RWPE2 (cell line): ENCODE results near the gene ZNF428.
A peak's percentile ranks its signal among the peaks of the same experiment; 100 is the strongest.

Experiments used
- ATAC-seq: fragments of 200-7000 bp; cut with Tn5 transposase; 3 replicates; pipeline ENCODE4 v1.9.1; 2021; ENCODE audit warnings: low read depth
- DNase-seq: peaks from one replicate; pipeline ENCODE4 v3.0.0-alpha.2; 2020; ENCODE audit warnings: low spot score
- H3K27ac ChIP-seq: fragments of 450-650 bp; 2 replicates; pipeline ENCODE4 v1.5.1; 2017; ENCODE audit warnings: mild to moderate bottlenecking; ENCODE audit not compliant: poor library complexity, severe bottlenecking
- H3K27me3 ChIP-seq: fragments of 250-450 bp; sonication (Bioruptor Pico); 2 replicates; pipeline ENCODE4 v1.5.1; 2021; ENCODE audit warnings: mild to moderate bottlenecking, moderate library complexity; ENCODE audit not compliant: insufficient read depth, poor library complexity, severe bottlenecking
- H3K36me3 ChIP-seq: fragments of 250-450 bp; sonication (Bioruptor Pico); 2 replicates; pipeline ENCODE4 v1.5.1; 2020; ENCODE audit warnings: low read depth, mild to moderate bottlenecking, moderate library complexity
- H3K4me1 ChIP-seq: fragments of 250-450 bp; sonication (Bioruptor Pico); 2 replicates; pipeline ENCODE4 v1.5.1; 2021; ENCODE audit warnings: mild to moderate bottlenecking, moderate library complexity; ENCODE audit not compliant: insufficient read depth, poor library complexity, severe bottlenecking
- H3K4me3 ChIP-seq: fragments of 250-450 bp; sonication (Bioruptor Pico); 2 replicates; pipeline ENCODE4 v1.5.1; 2021; ENCODE audit warnings: mild to moderate bottlenecking, moderate library complexity; ENCODE audit not compliant: severe bottlenecking
- H3K9me3 ChIP-seq: fragments of 250-450 bp; sonication (Bioruptor Pico); 2 replicates; pipeline ENCODE4 v1.5.1; 2021; ENCODE audit warnings: mild to moderate bottlenecking, moderate library complexity; ENCODE audit not compliant: severe bottlenecking
- TF ChIP-seq, protein P1 (sequence below): fragments of 450-650 bp; IDR thresholded peaks from one replicate; pipeline ENCODE4 v1.5.1; 2017; ENCODE audit warnings: mild to moderate bottlenecking, moderate library complexity; ENCODE audit not compliant: poor library complexity, severe bottlenecking

Gene ZNF428

DNA sequence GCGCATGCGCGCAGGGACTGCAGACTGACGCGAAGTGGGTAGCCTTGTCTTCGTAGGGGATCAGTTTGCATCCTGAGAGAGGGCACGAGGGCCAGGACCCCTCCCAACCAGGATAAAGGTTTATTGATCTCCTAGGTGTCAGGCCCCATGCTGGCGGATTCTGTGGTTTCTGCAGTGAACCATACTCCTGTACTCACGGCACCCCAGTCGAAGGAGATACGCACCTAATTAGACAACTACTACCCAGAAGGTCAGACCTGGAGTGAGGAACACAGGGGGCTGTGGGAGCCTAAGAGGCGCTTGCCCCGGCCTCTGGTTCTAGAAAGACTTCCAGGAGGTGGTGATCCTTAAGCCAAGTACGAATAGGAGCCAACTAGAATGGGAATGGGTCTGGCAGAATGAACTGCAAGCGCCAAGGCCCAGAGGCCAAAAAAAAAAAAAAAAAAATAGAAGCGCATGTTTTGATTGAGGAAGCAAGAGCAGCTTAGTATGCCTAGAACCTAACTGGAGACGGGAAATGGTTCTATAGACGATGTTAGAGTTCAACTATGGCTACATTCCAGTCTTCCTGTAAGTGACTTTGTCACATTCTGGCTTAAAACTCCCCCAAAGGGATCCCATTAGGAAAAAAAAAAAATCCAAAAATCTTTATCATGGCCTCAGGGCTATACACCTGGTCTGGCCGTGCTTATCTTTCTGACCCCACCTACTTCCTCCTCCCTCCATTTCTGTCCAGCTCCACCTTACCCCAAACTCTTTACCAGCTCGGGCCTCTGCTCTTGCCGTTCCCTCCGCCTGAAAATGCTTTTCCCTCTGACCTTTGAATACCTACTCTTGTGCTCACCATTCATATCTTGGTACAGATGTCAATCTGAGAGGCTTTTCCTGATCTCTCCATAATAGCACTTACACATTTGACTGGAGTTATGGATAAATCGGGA, 902 bp upstream of the ZNF428 start:
- H3K36me3 ChIP-seq: no peaks in the 10 kb centered on the region
- H3K4me1 ChIP-seq: no peaks in the 10 kb centered on the region
- H3K27me3 ChIP-seq: no peaks in the 10 kb centered on the region
- no peaks in the 10 kb centered on the region for H3K9me3 ChIP-seq
- no peak for DNase-seq
- peak overlapping the region; percentile 58 for H3K27ac ChIP-seq
- TF ChIP-seq, protein P1, sequence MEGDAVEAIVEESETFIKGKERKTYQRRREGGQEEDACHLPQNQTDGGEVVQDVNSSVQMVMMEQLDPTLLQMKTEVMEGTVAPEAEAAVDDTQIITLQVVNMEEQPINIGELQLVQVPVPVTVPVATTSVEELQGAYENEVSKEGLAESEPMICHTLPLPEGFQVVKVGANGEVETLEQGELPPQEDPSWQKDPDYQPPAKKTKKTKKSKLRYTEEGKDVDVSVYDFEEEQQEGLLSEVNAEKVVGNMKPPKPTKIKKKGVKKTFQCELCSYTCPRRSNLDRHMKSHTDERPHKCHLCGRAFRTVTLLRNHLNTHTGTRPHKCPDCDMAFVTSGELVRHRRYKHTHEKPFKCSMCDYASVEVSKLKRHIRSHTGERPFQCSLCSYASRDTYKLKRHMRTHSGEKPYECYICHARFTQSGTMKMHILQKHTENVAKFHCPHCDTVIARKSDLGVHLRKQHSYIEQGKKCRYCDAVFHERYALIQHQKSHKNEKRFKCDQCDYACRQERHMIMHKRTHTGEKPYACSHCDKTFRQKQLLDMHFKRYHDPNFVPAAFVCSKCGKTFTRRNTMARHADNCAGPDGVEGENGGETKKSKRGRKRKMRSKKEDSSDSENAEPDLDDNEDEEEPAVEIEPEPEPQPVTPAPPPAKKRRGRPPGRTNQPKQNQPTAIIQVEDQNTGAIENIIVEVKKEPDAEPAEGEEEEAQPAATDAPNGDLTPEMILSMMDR: no peak
- ATAC-seq: no peak
- peak overlapping the region; percentile 55 for H3K4me3 ChIP-seq

DNA sequence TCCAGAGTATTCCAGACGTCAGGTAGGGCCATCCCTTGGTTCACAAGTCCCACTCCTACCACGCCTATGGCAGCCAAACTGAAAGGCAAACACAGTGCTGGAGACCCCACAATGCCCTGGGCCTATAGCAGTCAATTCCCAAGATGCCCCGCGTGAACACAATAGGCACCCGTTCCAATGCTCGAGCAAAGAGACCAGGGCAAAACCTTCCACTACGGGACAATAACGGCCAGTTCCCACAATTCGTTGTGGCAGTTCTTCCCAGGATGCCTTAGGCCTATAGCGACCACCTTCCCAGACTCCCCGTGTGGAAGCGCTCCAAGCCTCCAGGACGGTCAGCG, 538 bp downstream of the ZNF428 start:
- H3K4me3 ChIP-seq: peak overlapping the region; percentile 55
- H3K4me1 ChIP-seq: no peaks in the 10 kb centered on the region
- no peaks in the 10 kb centered on the region for H3K9me3 ChIP-seq
- H3K27me3 ChIP-seq: no peaks in the 10 kb centered on the region
- peak; percentile 28 for ATAC-seq
- no peaks in the 10 kb centered on the region for H3K36me3 ChIP-seq
- TF ChIP-seq, protein P1: no peak
- no peak for DNase-seq
- peak overlapping the region; percentile 58 for H3K27ac ChIP-seq

DNA sequence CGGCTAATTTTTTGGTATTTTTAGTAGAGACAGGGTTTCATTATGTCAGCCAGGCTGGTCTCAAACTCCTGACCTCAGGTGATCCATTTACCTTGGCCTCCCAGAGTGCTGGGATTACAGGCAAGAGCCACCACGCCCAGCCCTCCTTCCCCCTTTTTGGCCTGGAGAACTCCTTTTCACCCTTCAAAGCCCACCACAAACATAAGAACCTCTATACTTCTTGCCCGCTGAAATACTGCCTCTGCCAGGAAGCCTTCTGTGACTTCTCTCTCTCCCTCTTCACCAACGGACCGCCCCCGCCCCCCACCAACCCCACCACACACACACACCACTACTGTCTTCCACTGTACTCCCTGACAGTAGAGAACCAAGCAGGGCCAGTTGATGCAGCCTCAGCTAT, 2.5 kb downstream of the ZNF428 start:
- Histone ChIP-seq H3K36me3 (peaks cover 7% of the 10 kb centered on the region; the same call in 1 of the 2 replicates), H3K4me3 (no peak overlapping the region), H3K27me3 (no peaks in the 10 kb centered on the region), H3K27ac (no peak overlapping the region), H3K4me1 (no peaks in the 10 kb centered on the region), H3K9me3 (no peaks in the 10 kb centered on the region)
- DNase-seq: no peak
- no peak for ATAC-seq
- TF ChIP-seq, protein P1: no peak

DNA sequence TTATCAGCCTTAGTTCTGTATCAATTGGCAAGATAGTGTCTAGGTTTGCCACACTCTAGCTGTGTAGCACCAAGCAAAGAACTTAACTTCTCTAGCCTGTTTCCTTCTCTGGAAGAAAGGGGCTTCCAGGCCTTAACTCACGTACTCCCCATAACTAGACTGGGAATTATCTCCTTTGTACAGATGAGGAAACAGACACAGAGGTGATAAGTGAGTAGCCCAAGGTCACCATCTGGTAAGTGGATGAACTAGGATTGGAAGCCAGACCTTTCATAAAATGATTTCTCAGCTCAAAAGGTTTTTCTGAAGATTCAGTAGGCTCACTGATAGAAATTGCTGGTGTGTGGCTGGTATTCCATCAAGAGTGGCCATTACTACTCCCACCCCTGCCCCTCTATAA, 3.1 kb downstream of the ZNF428 start:
- no peak for DNase-seq
- Histone ChIP-seq H3K27me3 (no peaks in the 10 kb centered on the region), H3K36me3 (peaks cover 8% of the 10 kb centered on the region; the same call in 1 of the 2 replicates), H3K4me3 (no peak overlapping the region), H3K9me3 (no peaks in the 10 kb centered on the region), H3K27ac (no peak overlapping the region), H3K4me1 (no peaks in the 10 kb centered on the region)
- ATAC-seq: no peak
- TF ChIP-seq, protein P1: no peak

DNA sequence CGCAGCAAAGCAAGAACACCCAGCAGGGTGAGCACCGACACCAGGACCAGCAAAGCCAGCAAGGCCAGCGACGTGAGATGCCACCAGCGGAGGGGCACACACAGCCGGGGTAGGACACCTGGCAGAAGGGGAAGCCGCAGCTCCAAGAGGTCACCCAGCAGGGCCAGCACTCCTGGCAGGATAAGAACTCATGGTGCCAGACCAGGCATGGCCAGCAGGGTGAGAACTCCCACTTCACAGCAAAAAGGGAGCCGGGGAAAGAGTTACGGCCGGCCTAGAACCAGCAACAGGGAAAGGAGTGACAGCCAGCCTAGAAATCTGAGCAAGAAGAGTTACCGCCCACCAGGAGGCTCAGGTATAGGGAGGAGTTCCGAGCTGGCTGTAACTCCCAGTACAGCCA, 7.1 kb downstream of the ZNF428 start:
- Histone ChIP-seq H3K27me3 (no peaks in the 10 kb centered on the region), H3K27ac (no peak overlapping the region), H3K4me1 (no peaks in the 10 kb centered on the region), H3K4me3 (no peak overlapping the region), H3K9me3 (no peaks in the 10 kb centered on the region), H3K36me3 (peaks cover 8% of the 10 kb centered on the region; the same call in 1 of the 2 replicates)
- TF ChIP-seq, protein P1: no peak
- ATAC-seq: no peak
- DNase-seq: no peak
